A673 (cell line): ENCODE measurements around the gene HOMER2. TPM values are rescaled to one million over a fixed set of nuclear protein-coding genes. Genes with fewer than 3 reads are reported as not detected.

Experiments used
- BruUV-seq: library from RNA; stranded (reverse); fragments of 400-500 nt; replicated peaks from 2 replicates; lab custom pipeline; 2021; lab: Mats Ljungman, UMichigan
- CTCF ChIA-PET: fragments of 300-600 bp; sonication (Branson Sonifier 250); formaldehyde crosslinking; loops from one replicate; lab custom pipeline; 2022; ENCODE audit warnings: antibody characterized with exemption; lab: Charles Lee
- POLR2A ChIA-PET: fragments of 300-600 bp; sonication (Branson Sonifier 250); formaldehyde crosslinking; loops from one replicate; lab custom pipeline; 2022; ENCODE audit warnings: antibody characterized with exemption; ENCODE audit not compliant: low non-redundant PET; lab: Charles Lee
- DNase-seq: peaks from one replicate; pipeline ENCODE4 v3.0.0-alpha.2; 2015; ENCODE audit warnings: low spot score
- H3K27ac ChIP-seq: fragments of 200-600 bp; sonication (generic); 2 replicates; pipeline ENCODE4 v1.5.1; 2016; ENCODE audit warnings: mixed run types, low read depth, mild to moderate bottlenecking, mixed read lengths, antibody characterized with exemption, low read length; ENCODE audit not compliant: poor library complexity, severe bottlenecking
- H3K27me3 ChIP-seq: fragments of 200-600 bp; sonication (generic); replicated peaks from 2 replicates; pipeline ENCODE4 v1.6.1; 2017; ENCODE audit warnings: mixed run types, low read depth, mild to moderate bottlenecking, mixed read lengths, antibody characterized with exemption, low read length; ENCODE audit not compliant: insufficient read depth, poor library complexity
- H3K36me3 ChIP-seq: fragments of 200-600 bp; sonication (generic); 2 replicates; pipeline ENCODE4 v1.6.1; 2016; ENCODE audit warnings: mixed run types, mild to moderate bottlenecking, mixed read lengths, antibody characterized with exemption, low read length; ENCODE audit not compliant: insufficient read depth, poor library complexity, severe bottlenecking
- H3K4me1 ChIP-seq: fragments of 200-600 bp; sonication (generic); 2 replicates; pipeline ENCODE4 v1.6.1; 2017; ENCODE audit warnings: mixed run types, mild to moderate bottlenecking, mixed read lengths, antibody characterized with exemption, low read length; ENCODE audit not compliant: insufficient read depth, poor library complexity, severe bottlenecking
- H3K4me3 ChIP-seq: fragments of 200-600 bp; sonication (generic); 2 replicates; pipeline ENCODE4 v1.5.1; 2016; ENCODE audit warnings: low read depth, mixed run types, mild to moderate bottlenecking, mixed read lengths, low read length; ENCODE audit not compliant: poor library complexity, severe bottlenecking
- H3K9me3 ChIP-seq: fragments of 200-600 bp; sonication (generic); 2 replicates; pipeline ENCODE4 v1.6.1; 2016; ENCODE audit warnings: mixed run types, low read depth, mild to moderate bottlenecking, mixed read lengths, antibody characterized with exemption, low read length; ENCODE audit not compliant: poor library complexity, severe bottlenecking
- CTCF ChIP-seq: fragments of 300-800, 200-600 bp; sonication (generic); conservative IDR thresholded peaks from 2 replicates; pipeline ENCODE4 v1.5.1; 2017; ENCODE audit warnings: low read depth, mild to moderate bottlenecking, antibody characterized with exemption, low read length, moderate library complexity, mixed read lengths
- EZH2 ChIP-seq: fragments of 200-600 bp; sonication (generic); IDR thresholded peaks from 2 replicates; pipeline ENCODE4 v1.6.1; 2017; ENCODE audit warnings: borderline replicate concordance, low read depth, mild to moderate bottlenecking, mixed read lengths, antibody characterized with exemption, low read length; ENCODE audit not compliant: poor library complexity, severe bottlenecking
- intact Hi-C: fragments of 100-400 bp; cut with micrococcal nuclease; formaldehyde crosslinking; loops from one replicate; pipeline ENCODE4 v1.10.0; 2022; ENCODE audit not compliant: unreplicated experiment
- total RNA-seq: library from RNA; stranded (reverse); gene quantifications from 2 replicates; pipeline ENCODE4 v1.2.3, GENCODE V29; 2021

Gene HOMER2
- total RNA-seq, 1 experiment from 2014 or later = 6.7 TPM

DNA sequence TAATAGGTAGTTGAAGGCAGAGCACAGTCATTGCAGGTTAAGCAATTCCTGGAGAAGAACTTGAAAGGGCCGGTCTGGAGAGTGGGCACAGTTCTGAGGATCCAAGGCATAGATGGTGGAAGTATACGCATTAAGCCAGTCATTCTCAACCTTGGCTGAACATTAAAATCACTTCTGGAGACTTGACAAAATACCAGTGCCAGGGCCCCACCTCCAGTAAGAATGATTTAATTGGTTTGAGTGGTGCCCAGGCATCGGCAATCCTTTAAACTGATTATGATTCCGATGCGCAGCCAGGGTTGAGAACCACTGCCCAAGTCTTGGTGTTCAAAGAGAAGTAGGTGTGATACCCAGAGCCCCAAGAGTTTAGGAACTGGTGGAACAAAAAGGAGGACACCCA is 6.9 kb upstream of the HOMER2 start:
- TF ChIP-seq EZH2 = no peak
- no peak for TF ChIP-seq CTCF
- Histone ChIP-seq H3K27ac (no peak overlapping the region), H3K9me3 (no peaks in the 10 kb centered on the region), H3K36me3 (no peaks in the 10 kb centered on the region), H3K4me3 (no peak overlapping the region), H3K4me1 (no peaks in the 10 kb centered on the region), H3K27me3 (no peaks in the 10 kb centered on the region)
- ChIA-PET CTCF (no interaction called here), POLR2A (no interaction called here)
- intact Hi-C loops = no loop called here
- no TSS peak for BruUV-seq
- DNase-seq = no peak

DNA sequence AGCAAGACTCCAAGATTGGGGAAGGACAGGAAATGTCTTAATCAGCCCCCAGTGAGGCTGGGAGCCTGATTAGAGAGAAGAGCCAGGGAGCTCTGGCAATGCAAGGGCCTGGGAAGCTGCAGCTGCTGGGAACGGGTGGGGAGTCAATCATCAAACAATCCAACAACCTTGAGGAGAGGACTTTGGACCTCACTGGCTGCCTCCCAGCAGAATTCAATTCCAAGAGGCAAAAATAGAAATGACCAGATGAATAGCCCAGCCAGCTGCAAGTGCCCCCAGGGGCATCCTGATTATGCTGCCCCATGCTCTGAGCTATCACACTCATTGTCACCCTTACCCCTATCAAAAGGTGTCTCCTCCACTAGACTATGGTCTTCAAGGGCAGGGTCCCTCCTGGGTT is 6.1 kb upstream of the HOMER2 start:
- no peak overlapping the region for H3K4me3 ChIP-seq
- no peaks in the 10 kb centered on the region for H3K4me1 ChIP-seq
- TF ChIP-seq CTCF = no peak
- TF ChIP-seq EZH2 = no peak
- H3K9me3 ChIP-seq = no peaks in the 10 kb centered on the region
- CTCF ChIA-PET = no interaction called here
- H3K27me3 ChIP-seq = no peaks in the 10 kb centered on the region
- no TSS peak for BruUV-seq
- intact Hi-C loops = no loop called here
- no peak for DNase-seq
- POLR2A ChIA-PET = no interaction called here
- no peak overlapping the region for H3K27ac ChIP-seq
- H3K36me3 ChIP-seq = no peaks in the 10 kb centered on the region

DNA sequence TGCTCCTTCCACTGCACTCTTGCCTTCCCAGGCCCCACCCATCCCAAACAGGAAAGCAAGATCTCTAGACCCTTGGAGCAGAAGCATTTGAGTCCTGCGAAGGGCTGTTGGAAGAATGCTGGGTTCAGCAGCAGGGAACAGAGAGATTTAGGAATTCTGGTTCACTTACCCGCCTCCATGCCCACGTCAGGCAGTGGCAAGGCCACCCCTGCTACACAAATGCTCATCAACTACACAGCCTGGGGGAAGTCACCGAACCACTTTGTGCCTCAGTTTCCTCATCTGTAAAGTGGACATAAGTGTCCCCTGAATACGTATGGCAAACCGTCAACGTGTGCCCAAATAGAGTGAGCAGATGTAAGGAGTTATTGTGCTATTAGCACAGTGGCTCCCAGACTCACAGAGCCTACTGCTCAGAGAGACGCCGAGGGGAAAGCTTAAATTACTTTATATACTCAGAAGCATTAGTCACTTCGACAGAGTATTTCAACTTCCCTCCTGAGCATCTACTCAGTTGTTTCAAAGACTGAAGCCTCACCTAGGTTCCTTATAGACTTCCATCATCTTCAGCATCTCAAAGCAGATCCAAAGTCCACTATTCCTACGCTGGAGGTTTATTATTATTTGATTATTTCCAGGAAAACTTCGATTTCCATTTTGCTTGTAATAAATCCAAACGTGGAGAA is 905 bp downstream of the HOMER2 start:
- Histone ChIP-seq H3K27me3 (peaks cover 31% of the 10 kb centered on the region), H3K36me3 (no peaks in the 10 kb centered on the region), H3K4me3 (peak overlapping the region; percentile 44), H3K4me1 (no peaks in the 10 kb centered on the region), H3K9me3 (no peaks in the 10 kb centered on the region), H3K27ac (no peak overlapping the region)
- no peak for DNase-seq
- TF ChIP-seq CTCF = no peak
- TF ChIP-seq EZH2 = no peak
- intact Hi-C loops = no loop called here
- no TSS peak for BruUV-seq
- POLR2A ChIA-PET = no interaction called here
- CTCF ChIA-PET = no interaction called here
